WTC11 (cell line): ENCODE data around the gene P4HTM.

Experiments
- CREB1 ChIP-seq: sonication (generic); formaldehyde crosslinking; IDR thresholded peaks from 2 replicates; pipeline ENCODE4 v1.8.0; 2023; ENCODE audit warnings: mild to moderate bottlenecking, missing genetic modification reagents
- ESRRA ChIP-seq: sonication (generic); formaldehyde crosslinking; IDR thresholded peaks from 2 replicates; pipeline ENCODE4 v1.8.1; 2022; ENCODE audit warnings: mild to moderate bottlenecking, missing genetic modification reagents, borderline replicate concordance
- FOXK1 ChIP-seq: sonication (generic); formaldehyde crosslinking; IDR thresholded peaks from 2 replicates; pipeline ENCODE4 v1.8.0; 2022; ENCODE audit warnings: mild to moderate bottlenecking, moderate library complexity, missing genetic modification reagents
- FOXP1 ChIP-seq: sonication (generic); formaldehyde crosslinking; IDR thresholded peaks from 2 replicates; pipeline ENCODE4 v1.8.0; 2022; ENCODE audit warnings: missing genetic modification reagents, mild to moderate bottlenecking, moderate library complexity, borderline replicate concordance
- IRF2 ChIP-seq: sonication (generic); formaldehyde crosslinking; IDR thresholded peaks from 2 replicates; pipeline ENCODE4 v1.8.0; 2022; ENCODE audit warnings: low read depth, missing genetic modification reagents, borderline replicate concordance
- JUN ChIP-seq: sonication (generic); formaldehyde crosslinking; IDR thresholded peaks from 2 replicates; pipeline ENCODE4 v1.8.0; 2023; ENCODE audit warnings: mild to moderate bottlenecking, missing genetic modification reagents
- KAT7 ChIP-seq: sonication (generic); formaldehyde crosslinking; IDR thresholded peaks from 2 replicates; pipeline ENCODE4 v1.8.1; 2023; ENCODE audit warnings: missing genetic modification reagents, mild to moderate bottlenecking, borderline replicate concordance
- SMAD3 ChIP-seq: sonication (generic); formaldehyde crosslinking; IDR thresholded peaks from 2 replicates; pipeline ENCODE4 v1.8.0; 2022; ENCODE audit warnings: missing genetic modification reagents, mild to moderate bottlenecking, borderline replicate concordance
- TEAD1 ChIP-seq: sonication (generic); formaldehyde crosslinking; IDR thresholded peaks from 2 replicates; pipeline ENCODE4 v1.8.0; 2022; ENCODE audit warnings: mild to moderate bottlenecking, missing genetic modification reagents
- TEAD4 ChIP-seq: sonication (generic); formaldehyde crosslinking; IDR thresholded peaks from 2 replicates; pipeline ENCODE4 v1.8.0; 2022; ENCODE audit warnings: mild to moderate bottlenecking, missing genetic modification reagents
- TF ChIP-seq, protein P1 (sequence below): fragments of 200-600 bp; IDR thresholded peaks from 2 replicates; pipeline ENCODE4 v1.8.0; 2022; ENCODE audit warnings: antibody characterized with exemption
- TF ChIP-seq, protein P2 (sequence below): sonication (generic); formaldehyde crosslinking; IDR thresholded peaks from 2 replicates; pipeline ENCODE4 v1.8.0; 2022; ENCODE audit warnings: mild to moderate bottlenecking, missing genetic modification reagents
- TF ChIP-seq, protein P3 (sequence below): sonication (generic); formaldehyde crosslinking; IDR thresholded peaks from 2 replicates; pipeline ENCODE4 v1.8.1; 2023; ENCODE audit warnings: mild to moderate bottlenecking, missing genetic modification reagents

DNA sequence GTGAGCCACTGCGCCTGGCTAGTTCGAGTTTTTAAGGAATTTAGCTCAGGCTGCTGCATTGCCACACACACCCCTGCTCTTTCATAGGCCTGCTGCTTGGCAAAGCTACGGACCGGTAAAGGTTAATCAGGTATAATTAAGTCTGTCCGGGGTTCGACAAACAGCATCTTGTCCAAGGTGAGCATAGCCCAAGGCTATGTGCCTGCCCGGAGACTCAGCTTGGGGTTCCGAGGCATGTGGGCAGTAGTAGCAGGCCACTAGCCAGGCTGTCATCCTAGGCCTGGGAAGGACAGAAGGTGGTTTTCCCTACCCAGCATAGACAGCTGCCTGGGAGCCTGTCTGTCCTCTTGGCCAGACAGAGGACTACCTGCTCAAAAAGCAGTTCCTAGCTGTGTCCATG, 6.6 kb downstream of the P4HTM start:
- TF ChIP-seq TEAD4 (CRISPR knock-in tag) (no peak), FOXK1 (no peak), KAT7 (CRISPR knock-in tag) (no peak), TEAD1 (CRISPR knock-in tag) (no peak), IRF2 (CRISPR knock-in tag) (no peak), CREB1 (CRISPR knock-in tag) (no peak), JUN (CRISPR knock-in tag) (no peak), ESRRA (CRISPR knock-in tag) (no peak), SMAD3 (CRISPR knock-in tag) (no peak), FOXP1 (CRISPR knock-in tag) (no peak)
- TF ChIP-seq, protein P1, sequence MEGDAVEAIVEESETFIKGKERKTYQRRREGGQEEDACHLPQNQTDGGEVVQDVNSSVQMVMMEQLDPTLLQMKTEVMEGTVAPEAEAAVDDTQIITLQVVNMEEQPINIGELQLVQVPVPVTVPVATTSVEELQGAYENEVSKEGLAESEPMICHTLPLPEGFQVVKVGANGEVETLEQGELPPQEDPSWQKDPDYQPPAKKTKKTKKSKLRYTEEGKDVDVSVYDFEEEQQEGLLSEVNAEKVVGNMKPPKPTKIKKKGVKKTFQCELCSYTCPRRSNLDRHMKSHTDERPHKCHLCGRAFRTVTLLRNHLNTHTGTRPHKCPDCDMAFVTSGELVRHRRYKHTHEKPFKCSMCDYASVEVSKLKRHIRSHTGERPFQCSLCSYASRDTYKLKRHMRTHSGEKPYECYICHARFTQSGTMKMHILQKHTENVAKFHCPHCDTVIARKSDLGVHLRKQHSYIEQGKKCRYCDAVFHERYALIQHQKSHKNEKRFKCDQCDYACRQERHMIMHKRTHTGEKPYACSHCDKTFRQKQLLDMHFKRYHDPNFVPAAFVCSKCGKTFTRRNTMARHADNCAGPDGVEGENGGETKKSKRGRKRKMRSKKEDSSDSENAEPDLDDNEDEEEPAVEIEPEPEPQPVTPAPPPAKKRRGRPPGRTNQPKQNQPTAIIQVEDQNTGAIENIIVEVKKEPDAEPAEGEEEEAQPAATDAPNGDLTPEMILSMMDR, result no peak
- TF ChIP-seq, protein P2, sequence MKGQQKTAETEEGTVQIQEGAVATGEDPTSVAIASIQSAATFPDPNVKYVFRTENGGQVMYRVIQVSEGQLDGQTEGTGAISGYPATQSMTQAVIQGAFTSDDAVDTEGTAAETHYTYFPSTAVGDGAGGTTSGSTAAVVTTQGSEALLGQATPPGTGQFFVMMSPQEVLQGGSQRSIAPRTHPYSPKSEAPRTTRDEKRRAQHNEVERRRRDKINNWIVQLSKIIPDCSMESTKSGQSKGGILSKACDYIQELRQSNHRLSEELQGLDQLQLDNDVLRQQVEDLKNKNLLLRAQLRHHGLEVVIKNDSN (CRISPR knock-in tag), result no peak
- TF ChIP-seq, protein P3, sequence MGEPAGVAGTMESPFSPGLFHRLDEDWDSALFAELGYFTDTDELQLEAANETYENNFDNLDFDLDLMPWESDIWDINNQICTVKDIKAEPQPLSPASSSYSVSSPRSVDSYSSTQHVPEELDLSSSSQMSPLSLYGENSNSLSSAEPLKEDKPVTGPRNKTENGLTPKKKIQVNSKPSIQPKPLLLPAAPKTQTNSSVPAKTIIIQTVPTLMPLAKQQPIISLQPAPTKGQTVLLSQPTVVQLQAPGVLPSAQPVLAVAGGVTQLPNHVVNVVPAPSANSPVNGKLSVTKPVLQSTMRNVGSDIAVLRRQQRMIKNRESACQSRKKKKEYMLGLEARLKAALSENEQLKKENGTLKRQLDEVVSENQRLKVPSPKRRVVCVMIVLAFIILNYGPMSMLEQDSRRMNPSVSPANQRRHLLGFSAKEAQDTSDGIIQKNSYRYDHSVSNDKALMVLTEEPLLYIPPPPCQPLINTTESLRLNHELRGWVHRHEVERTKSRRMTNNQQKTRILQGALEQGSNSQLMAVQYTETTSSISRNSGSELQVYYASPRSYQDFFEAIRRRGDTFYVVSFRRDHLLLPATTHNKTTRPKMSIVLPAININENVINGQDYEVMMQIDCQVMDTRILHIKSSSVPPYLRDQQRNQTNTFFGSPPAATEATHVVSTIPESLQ (CRISPR knock-in tag), result no peak
